Measurements from ENCODE around the gene RBM28.

The RBM28 gene

DNA sequence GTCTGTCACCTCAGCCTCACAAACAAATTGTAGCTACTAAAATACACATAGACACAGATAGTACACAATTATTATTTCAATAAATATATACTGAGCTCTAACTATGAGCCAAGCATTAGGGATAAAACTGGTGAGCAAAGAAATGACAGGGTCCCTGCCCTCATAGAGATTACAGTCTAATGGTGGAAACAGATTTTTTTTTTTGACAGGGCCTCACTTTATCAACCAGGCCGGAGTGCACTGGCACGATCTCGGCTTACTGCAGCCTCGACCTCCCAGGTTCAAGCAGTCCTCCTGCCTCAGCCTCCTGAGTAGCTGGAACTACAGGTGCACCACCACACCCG lies 695 bp upstream of the RBM28 start:
- Histone ChIP-seq H2AFZ (ENCODE audit: low read depth, low read length) (peak overlapping the region; percentile 100), H3K27ac (ENCODE audit: low read length) (0 out of 2 replicates have a peak overlapping the region, but pooled peaks have one; percentile 35), H4K20me1 (ENCODE audit: insufficient read depth, low read length) (peaks cover 16% of the 10 kb centered on the region), H3K9me3 (ENCODE audit: insufficient read depth, low read length, severe bottlenecking) (no peaks in the 10 kb centered on the region), H3K9ac (ENCODE audit: low read depth, low read length) (no peak overlapping the region), H3K4me3 (ENCODE audit: low read depth in 1 of 2, low read length in 2 of 2) (peak overlapping the region in 1 of 2 experiments; percentile 80; a peak in 2 of 4 replicates), H3K27me3 (ENCODE audit: insufficient read depth, low read length, poor library complexity) (peaks cover 5% of the 10 kb centered on the region), H3K4me2 (ENCODE audit: insufficient read depth, low read length) (peak overlapping the region; percentile 82; the same call in 1 of the 2 replicates), H3K36me3 (ENCODE audit: insufficient read depth, low read length) (peaks cover 12% of the 10 kb centered on the region), H3K79me2 (ENCODE audit: insufficient read depth, low read length) (peaks cover 43% of the 10 kb centered on the region), H3K4me1 (ENCODE audit: insufficient read depth, low read length) (peaks cover 33% of the 10 kb centered on the region)
- DNase-seq: no peak
- TF ChIP-seq, protein P1, sequence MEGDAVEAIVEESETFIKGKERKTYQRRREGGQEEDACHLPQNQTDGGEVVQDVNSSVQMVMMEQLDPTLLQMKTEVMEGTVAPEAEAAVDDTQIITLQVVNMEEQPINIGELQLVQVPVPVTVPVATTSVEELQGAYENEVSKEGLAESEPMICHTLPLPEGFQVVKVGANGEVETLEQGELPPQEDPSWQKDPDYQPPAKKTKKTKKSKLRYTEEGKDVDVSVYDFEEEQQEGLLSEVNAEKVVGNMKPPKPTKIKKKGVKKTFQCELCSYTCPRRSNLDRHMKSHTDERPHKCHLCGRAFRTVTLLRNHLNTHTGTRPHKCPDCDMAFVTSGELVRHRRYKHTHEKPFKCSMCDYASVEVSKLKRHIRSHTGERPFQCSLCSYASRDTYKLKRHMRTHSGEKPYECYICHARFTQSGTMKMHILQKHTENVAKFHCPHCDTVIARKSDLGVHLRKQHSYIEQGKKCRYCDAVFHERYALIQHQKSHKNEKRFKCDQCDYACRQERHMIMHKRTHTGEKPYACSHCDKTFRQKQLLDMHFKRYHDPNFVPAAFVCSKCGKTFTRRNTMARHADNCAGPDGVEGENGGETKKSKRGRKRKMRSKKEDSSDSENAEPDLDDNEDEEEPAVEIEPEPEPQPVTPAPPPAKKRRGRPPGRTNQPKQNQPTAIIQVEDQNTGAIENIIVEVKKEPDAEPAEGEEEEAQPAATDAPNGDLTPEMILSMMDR (IDR thresholded peaks at IDR 0.05; ENCODE audit: borderline replicate concordance, extremely low read depth, low read length, poor library complexity, severe bottlenecking): no peak
- no peak for TF ChIP-seq EZH2 (IDR thresholded peaks at IDR 0.05; ENCODE audit: borderline replicate concordance, low read depth, low read length, severe bottlenecking)
- no peak for ATAC-seq (ENCODE audit: insufficient read depth, low read depth)

DNA sequence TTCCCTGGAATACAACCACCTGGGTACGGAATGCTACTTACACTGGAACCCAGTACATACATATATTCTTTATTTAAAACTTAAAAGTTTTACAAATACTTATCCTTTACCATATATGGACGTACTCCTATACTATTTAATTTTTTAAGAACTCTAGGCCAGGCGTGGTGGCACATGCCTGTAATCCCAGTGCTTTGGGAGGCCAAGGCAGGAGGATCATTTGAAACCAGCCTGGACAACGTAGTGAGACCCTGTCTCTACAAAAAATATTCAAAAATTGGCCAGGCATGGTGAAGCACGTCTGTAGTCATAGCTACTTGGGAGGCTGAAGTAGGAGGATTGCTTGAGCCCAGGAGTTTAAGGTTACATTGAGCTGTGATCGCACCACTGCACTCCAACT lies 2.0 kb downstream of the RBM28 start:
- Histone ChIP-seq H4K20me1 (ENCODE audit: insufficient read depth, low read length) (peaks cover 17% of the 10 kb centered on the region), H2AFZ (ENCODE audit: low read depth, low read length) (no peak overlapping the region), H3K27me3 (ENCODE audit: insufficient read depth, low read length, poor library complexity) (no peaks in the 10 kb centered on the region), H3K79me2 (ENCODE audit: insufficient read depth, low read length) (peaks cover 45% of the 10 kb centered on the region), H3K36me3 (ENCODE audit: insufficient read depth, low read length) (peaks cover 38% of the 10 kb centered on the region), H3K4me1 (ENCODE audit: insufficient read depth, low read length) (peaks cover 33% of the 10 kb centered on the region), H3K9me3 (ENCODE audit: insufficient read depth, low read length, severe bottlenecking) (no peaks in the 10 kb centered on the region), H3K27ac (ENCODE audit: low read length) (peak overlapping the region; percentile 26; the same call in 1 of the 2 replicates), H3K4me3 (ENCODE audit: low read depth in 1 of 2, low read length in 2 of 2) (peak overlapping the region in 1 of 2 experiments; percentile 80; a peak in 3 of 4 replicates), H3K4me2 (ENCODE audit: insufficient read depth, low read length) (peak overlapping the region; percentile 82), H3K9ac (ENCODE audit: low read depth, low read length) (peak overlapping the region; percentile 82)
- TF ChIP-seq, protein P1 (IDR thresholded peaks at IDR 0.05; ENCODE audit: borderline replicate concordance, extremely low read depth, low read length, poor library complexity, severe bottlenecking): no peak
- TF ChIP-seq EZH2 (IDR thresholded peaks at IDR 0.05; ENCODE audit: borderline replicate concordance, low read depth, low read length, severe bottlenecking): no peak
- ATAC-seq (ENCODE audit: insufficient read depth, low read depth) (no peak), DNase-seq (no peak)

DNA sequence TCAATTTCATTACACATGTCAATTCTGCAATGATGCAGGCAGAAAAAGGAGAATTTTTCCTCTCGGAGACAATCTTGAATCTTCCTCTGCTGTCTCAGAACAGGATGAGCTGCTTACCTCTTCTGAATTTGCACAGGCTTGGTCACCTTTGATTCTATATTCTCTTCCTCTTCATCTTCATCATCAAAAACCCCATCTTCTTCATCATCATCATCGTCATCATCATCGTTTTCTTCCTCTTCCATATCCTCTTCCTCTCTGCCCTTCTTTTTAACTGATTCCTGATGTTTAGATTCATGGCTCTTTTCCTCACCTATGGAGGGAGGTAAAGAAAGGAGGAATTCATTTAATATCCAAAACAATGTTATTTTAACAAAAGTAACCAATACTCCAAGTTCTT lies 8.0 kb downstream of the RBM28 start:
- Histone ChIP-seq H3K9ac (ENCODE audit: low read depth, low read length) (no peak overlapping the region), H3K4me3 (ENCODE audit: low read depth in 1 of 2, low read length in 2 of 2) (no peak overlapping the region), H3K36me3 (ENCODE audit: insufficient read depth, low read length) (peaks cover 93% of the 10 kb centered on the region), H3K27me3 (ENCODE audit: insufficient read depth, low read length, poor library complexity) (no peaks in the 10 kb centered on the region), H2AFZ (ENCODE audit: low read depth, low read length) (no peak overlapping the region), H3K79me2 (ENCODE audit: insufficient read depth, low read length) (peaks cover 15% of the 10 kb centered on the region), H4K20me1 (ENCODE audit: insufficient read depth, low read length) (peaks cover 9% of the 10 kb centered on the region), H3K27ac (ENCODE audit: low read length) (no peak overlapping the region), H3K4me1 (ENCODE audit: insufficient read depth, low read length) (peaks cover 5% of the 10 kb centered on the region), H3K9me3 (ENCODE audit: insufficient read depth, low read length, severe bottlenecking) (no peaks in the 10 kb centered on the region), H3K4me2 (ENCODE audit: insufficient read depth, low read length) (no peak overlapping the region)
- DNase-seq (no peak), ATAC-seq (ENCODE audit: insufficient read depth, low read depth) (no peak)
- TF ChIP-seq, protein P1 (IDR thresholded peaks at IDR 0.05; ENCODE audit: borderline replicate concordance, extremely low read depth, low read length, poor library complexity, severe bottlenecking): no peak
- TF ChIP-seq EZH2 (IDR thresholded peaks at IDR 0.05; ENCODE audit: borderline replicate concordance, low read depth, low read length, severe bottlenecking): no peak

DNA sequence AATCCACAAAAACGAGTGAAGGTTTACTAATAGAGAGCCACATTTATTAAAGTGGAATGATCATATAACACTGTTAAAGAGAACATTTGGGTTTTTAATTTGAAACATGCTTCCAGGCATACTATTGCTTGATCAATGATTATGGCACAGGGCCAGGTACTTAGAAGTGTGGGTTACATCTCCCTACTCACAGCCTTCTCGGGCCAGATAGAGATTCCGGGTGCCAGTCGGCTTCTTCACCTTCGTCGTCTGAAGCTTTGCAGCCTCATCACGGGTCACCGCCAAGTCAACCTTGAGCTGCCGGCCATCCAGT lies 19.4 kb downstream of the RBM28 start:
- Histone ChIP-seq H3K4me2 (ENCODE audit: insufficient read depth, low read length) (no peak overlapping the region), H4K20me1 (ENCODE audit: insufficient read depth, low read length) (no peaks in the 10 kb centered on the region; the same call in 1 of the 2 replicates), H3K79me2 (ENCODE audit: insufficient read depth, low read length) (no peaks in the 10 kb centered on the region), H3K27me3 (ENCODE audit: insufficient read depth, low read length, poor library complexity) (no peaks in the 10 kb centered on the region), H3K27ac (ENCODE audit: low read length) (no peak overlapping the region), H3K9me3 (ENCODE audit: insufficient read depth, low read length, severe bottlenecking) (no peaks in the 10 kb centered on the region), H3K36me3 (ENCODE audit: insufficient read depth, low read length) (peaks cover 91% of the 10 kb centered on the region), H3K4me1 (ENCODE audit: insufficient read depth, low read length) (no peaks in the 10 kb centered on the region), H3K9ac (ENCODE audit: low read depth, low read length) (no peak overlapping the region), H3K4me3 (ENCODE audit: low read depth in 1 of 2, low read length in 2 of 2) (no peak overlapping the region), H2AFZ (ENCODE audit: low read depth, low read length) (no peak overlapping the region)
- DNase-seq: no peak
- ATAC-seq (ENCODE audit: insufficient read depth, low read depth): no peak
- no peak for TF ChIP-seq EZH2 (IDR thresholded peaks at IDR 0.05; ENCODE audit: borderline replicate concordance, low read depth, low read length, severe bottlenecking)
- TF ChIP-seq, protein P1 (IDR thresholded peaks at IDR 0.05; ENCODE audit: borderline replicate concordance, extremely low read depth, low read length, poor library complexity, severe bottlenecking): no peak

All from DND-41 (cell line).